Osteoblast (primary cell): ENCODE data around the gene GOLGA2. TPM values are rescaled to one million over a fixed set of nuclear protein-coding genes. Genes with fewer than 3 reads are reported as not detected.

Source experiments
- DNase-seq: peaks from one replicate; pipeline ENCODE4 v3.0.0; 2011; ENCODE audit warnings: low spot score, mixed read lengths; ENCODE audit not compliant: insufficient read length; ENCODE audit errors: missing footprints
- H2AFZ ChIP-seq: 2 replicates; pipeline ENCODE4 v1.6.0; 2011; ENCODE audit warnings: mild to moderate bottlenecking, low read length
- H3K27ac ChIP-seq: 2 replicates; pipeline ENCODE4 v1.5.1; 2011; ENCODE audit warnings: mild to moderate bottlenecking, low read depth, low read length, moderate library complexity
- H3K27me3 ChIP-seq: 2 replicates; pipeline ENCODE4 v1.6.0; 2012; ENCODE audit warnings: mild to moderate bottlenecking, control low read depth, inconsistent platforms, low read length, moderate library complexity; ENCODE audit not compliant: insufficient read depth
- H3K36me3 ChIP-seq: 2 replicates; pipeline ENCODE4 v1.5.1; 2011; ENCODE audit warnings: mild to moderate bottlenecking, low read length, control low read depth, moderate library complexity; ENCODE audit not compliant: insufficient read depth
- H3K4me1 ChIP-seq: 2 replicates; pipeline ENCODE4 v1.5.1; 2011; ENCODE audit warnings: mild to moderate bottlenecking, low read length, control low read depth, moderate library complexity; ENCODE audit not compliant: insufficient read depth
- H3K4me2 ChIP-seq: 2 replicates; pipeline ENCODE4 v1.6.0; 2011; ENCODE audit warnings: mild to moderate bottlenecking, low read length; ENCODE audit not compliant: insufficient read depth
- H3K4me3 ChIP-seq: fragments of 200-600 bp; sonication (generic); 3 replicates; pipeline ENCODE4 v1.5.1; 2012; ENCODE audit warnings: mild to moderate bottlenecking, low read length, inconsistent platforms; ENCODE audit not compliant: insufficient read depth
- H3K79me2 ChIP-seq: 2 replicates; pipeline ENCODE4 v1.6.0; 2012; ENCODE audit warnings: mild to moderate bottlenecking, low read length, control low read depth, inconsistent platforms; ENCODE audit not compliant: insufficient read depth
- H3K9me3 ChIP-seq: 2 replicates; pipeline ENCODE4 v1.5.1; 2011; ENCODE audit warnings: low read depth, low read length, control low read depth
- H4K20me1 ChIP-seq: 2 replicates; pipeline ENCODE4 v1.6.0; 2012; ENCODE audit warnings: mild to moderate bottlenecking, low read length, control low read depth; ENCODE audit not compliant: insufficient read depth
- CTCF ChIP-seq: IDR thresholded peaks from 2 replicates; pipeline ENCODE4 v1.5.1; 2011; ENCODE audit warnings: mild to moderate bottlenecking, low read depth, low read length, moderate library complexity; ENCODE audit errors: extremely low read depth
- total RNA-seq: library from RNA; depleted of rRNA; stranded (reverse); fragments of >200 nt; gene quantifications from 2 replicates; pipeline ENCODE4 v1.2.3, GENCODE V29; 2012

The GOLGA2 gene
- total RNA-seq, 1 donor, result 121 TPM

GRCh38 chr9:128309551-128309950, 33.7 kb upstream of the GOLGA2 start:
- Histone ChIP-seq H3K4me1 (peaks cover 31% of the 10 kb centered on the region), H3K9me3 (no peaks in the 10 kb centered on the region), H3K79me2 (no peaks in the 10 kb centered on the region), H3K36me3 (peaks cover 33% of the 10 kb centered on the region), H3K4me3 (no peak overlapping the region), H3K4me2 (no peak overlapping the region), H2AFZ (no peak overlapping the region), H3K27ac (no peak overlapping the region), H3K27me3 (no peaks in the 10 kb centered on the region), H4K20me1 (peaks cover 3% of the 10 kb centered on the region)
- DNase-seq, result no peak
- no peak for TF ChIP-seq CTCF

- Histone ChIP-seq H4K20me1 (peaks cover 3% of the 10 kb centered on the region), H3K27ac (peak overlapping the region; percentile 80), H3K36me3 (peaks cover 16% of the 10 kb centered on the region), H3K27me3 (no peaks in the 10 kb centered on the region), H3K4me3 (no peak overlapping the region), H3K4me2 (no peak overlapping the region), H2AFZ (no peak overlapping the region), H3K79me2 (no peaks in the 10 kb centered on the region), H3K4me1 (peaks cover 42% of the 10 kb centered on the region), H3K9me3 (no peaks in the 10 kb centered on the region)
- no peak for TF ChIP-seq CTCF
- no peak for DNase-seq
These were observed 29.1 kb upstream of the GOLGA2 start for GRCh38 chr9:128304971-128305288.

- peak overlapping the region; percentile 80 for H3K27ac ChIP-seq
- DNase-seq, result peak; percentile 85
These were observed 28.5 kb upstream of the GOLGA2 start for GRCh38 chr9:128304136-128304970.

More at GRCh38 chr9:128304136-128304970, 28.5 kb upstream of the GOLGA2 start:
- no peaks in the 10 kb centered on the region for H3K9me3 ChIP-seq
- H3K36me3 ChIP-seq, result peaks cover 11% of the 10 kb centered on the region
- H3K4me2 ChIP-seq, result peak overlapping the region; percentile 56
- no peak overlapping the region for H2AFZ ChIP-seq
- peaks cover 43% of the 10 kb centered on the region for H3K4me1 ChIP-seq
- no peaks in the 10 kb centered on the region for H3K27me3 ChIP-seq
- H4K20me1 ChIP-seq, result peaks cover 3% of the 10 kb centered on the region
- H3K79me2 ChIP-seq, result no peaks in the 10 kb centered on the region
- H3K4me3 ChIP-seq, result no peak overlapping the region
- no peak for TF ChIP-seq CTCF
